ENCODE results near the gene ARPC5.

The ARPC5 gene

DNA sequence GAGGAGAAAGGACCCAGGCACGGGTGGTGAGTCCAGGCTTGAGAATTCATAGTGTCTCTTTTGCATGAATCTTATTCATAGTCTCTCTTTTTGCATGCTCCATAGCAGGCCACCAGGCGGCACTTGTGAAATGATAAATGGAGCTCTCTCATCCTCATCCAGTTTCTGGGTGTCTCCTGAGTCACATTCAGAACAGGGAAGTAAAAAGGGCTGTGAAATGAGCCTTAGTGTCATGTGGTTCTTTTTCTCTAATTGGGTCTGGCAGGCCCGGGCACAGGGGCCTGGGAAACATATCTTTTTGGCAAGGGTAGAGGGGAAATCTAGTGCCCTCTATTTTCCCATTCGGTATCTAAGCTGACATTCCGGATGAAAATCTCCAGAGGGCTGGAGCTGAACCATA, 26.3 kb downstream of the ARPC5 start:
- FAIRE-seq = no peak

DNA sequence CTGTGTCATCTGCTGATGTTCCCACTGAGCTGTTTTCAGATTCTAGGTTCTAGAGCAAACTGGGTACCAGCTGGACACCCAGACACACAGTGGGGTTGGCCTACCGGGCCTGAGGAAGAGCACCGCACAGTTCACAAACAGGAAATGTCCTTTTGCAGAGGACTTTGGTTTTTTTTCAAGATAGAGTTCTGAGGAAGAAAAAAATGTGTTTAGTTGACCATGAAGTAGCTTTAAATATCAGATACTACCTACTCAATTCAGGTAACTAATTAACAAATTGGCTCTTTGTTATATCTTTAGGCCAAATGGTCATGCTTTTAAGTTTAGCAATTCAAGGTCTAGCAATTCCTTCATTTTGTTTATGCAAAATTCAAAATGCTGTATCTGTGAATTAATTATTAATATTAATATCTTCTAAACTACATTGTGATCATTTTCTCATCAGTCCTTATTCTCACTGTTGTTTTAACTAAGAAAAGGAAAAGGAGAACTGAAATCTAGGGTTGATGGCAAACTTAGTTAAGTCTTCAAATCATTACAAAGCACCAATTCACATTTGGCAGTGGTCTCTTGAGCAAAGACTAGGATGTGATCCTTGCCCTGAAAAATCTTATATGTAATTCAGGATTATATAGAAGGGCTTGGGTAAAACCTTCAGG, 28.1 kb downstream of the ARPC5 start:
- no peak for FAIRE-seq

DNA sequence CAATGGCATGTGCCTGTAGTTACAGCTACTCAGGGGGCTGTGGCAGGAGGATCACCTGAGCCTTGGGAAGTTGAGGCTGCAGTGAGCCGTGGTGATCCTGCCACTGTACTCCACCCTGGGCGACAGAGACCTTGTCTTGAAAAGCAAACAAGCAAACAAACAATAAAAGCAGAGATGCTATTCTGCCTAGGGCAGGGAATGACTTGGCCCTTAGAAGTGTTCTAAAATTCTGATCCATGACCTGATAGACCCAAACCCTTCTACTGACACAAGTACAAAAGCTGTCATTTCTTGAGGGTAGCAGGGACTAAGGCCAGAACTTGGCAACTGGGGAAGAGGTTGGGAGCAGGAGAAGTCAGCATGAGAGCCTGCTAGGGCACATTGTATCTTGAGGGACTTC, 29.7 kb downstream of the ARPC5 start:
- no peak for FAIRE-seq

GRCh38 chr1:183604815-183605214, 30.8 kb downstream of the ARPC5 start:
- no peak for FAIRE-seq

- no peak for FAIRE-seq
Measured at GRCh38 chr1:183604038-183604808, 31.4 kb downstream of the ARPC5 start.

- no peak for FAIRE-seq
Measured at GRCh38 chr1:183602510-183602909, 33.1 kb downstream of the ARPC5 start.

DNA sequence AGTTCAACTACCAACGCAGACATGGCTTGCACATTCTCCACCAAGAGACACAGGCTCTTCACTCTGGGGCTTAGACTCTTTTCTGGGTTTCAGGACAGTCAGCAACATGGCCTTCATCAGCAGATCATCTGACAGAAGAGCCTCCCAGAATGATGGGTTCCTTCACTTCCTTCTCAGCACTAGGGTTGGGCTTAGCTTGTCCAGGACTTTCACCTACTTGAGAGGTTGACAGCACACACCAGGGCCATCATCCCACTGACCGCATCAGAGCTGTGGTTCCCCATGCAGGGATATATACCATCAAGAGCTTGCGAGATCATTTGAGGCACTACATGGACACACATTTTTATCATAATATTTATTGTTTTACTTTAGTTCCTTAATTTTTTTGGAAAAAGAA, 34.9 kb downstream of the ARPC5 start:
- FAIRE-seq = no peak

DNA sequence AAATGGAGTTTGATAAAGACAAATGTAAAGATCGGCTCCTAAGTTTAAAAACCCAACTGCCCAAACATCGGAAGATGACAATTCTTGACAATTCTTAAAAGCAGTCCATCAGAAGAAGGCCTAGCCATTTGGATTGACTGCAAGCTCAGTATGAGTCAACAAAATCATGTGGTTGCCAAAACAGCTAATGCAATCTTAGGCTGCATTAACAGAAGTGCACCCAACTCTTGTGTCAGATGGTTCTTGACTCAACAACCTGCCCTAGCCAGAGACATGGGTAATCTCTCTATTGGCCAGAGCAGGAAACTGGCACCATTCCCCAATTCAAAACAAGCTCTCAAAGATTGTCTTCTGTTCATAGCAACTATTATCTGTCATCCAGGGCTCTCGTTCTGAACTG, 35.4 kb downstream of the ARPC5 start:
- no peak for FAIRE-seq

DNA sequence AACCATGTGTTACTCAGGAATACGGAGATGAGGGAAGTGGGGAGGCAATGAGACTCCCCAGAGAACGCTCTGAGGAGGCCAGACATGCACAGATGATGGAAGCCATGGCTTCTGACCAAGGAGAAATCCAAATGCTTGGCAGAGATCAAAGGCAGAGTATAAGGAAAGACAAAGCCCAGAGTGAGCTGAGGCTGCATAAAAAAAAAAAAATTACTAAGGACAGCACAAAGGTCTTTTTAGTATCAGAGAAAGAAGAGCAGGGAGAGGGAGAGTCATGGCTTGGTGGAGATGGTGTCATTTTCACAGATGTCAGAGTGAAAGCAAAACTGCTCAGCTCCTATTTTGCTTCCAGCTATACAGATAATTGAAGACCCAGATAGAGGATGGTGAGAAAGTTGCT, 37.2 kb downstream of the ARPC5 start:
- no peak for FAIRE-seq

- FAIRE-seq = no peak
Measured at GRCh38 chr1:183597656-183598347, 37.8 kb downstream of the ARPC5 start.

DNA sequence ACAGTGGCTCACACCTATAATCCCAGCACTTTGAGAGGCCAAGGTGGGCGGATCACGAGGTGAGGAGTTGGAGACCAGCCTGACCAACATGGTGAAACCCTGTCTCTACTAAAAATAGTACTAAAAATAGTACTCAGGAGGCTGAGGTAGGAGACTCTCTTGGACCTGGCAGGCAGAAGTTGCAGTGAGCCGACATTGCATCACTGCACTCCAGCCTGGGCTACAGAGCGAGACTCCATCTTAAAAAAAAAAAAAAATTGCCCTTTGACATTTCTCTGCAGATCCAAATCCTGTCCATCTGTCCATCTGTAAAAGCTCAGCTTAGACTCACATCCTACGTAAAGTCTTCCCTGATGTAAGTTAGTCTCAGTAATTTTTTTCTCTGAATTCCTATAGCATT, 39.1 kb downstream of the ARPC5 start:
- no peak for FAIRE-seq

DNA sequence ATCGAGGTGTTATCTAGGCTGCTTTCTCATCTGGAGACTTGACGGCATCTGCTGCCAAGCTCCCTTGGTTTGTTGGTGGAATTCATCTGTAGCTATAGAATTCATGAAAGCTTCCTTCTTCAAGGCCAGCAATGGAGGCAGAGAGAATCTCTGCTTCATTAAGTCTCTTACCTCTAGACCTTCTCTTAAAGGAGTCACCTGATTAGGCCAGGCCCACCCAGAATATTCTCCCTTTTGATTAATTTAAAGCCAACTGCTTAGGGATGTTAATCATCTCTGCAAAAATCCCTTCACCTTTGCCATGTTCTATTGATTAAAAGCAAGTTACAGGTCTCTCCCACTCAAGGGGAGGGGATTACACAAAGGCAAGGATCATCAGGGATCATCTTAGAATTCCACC, 40.0 kb downstream of the ARPC5 start:
- FAIRE-seq = no peak

DNA sequence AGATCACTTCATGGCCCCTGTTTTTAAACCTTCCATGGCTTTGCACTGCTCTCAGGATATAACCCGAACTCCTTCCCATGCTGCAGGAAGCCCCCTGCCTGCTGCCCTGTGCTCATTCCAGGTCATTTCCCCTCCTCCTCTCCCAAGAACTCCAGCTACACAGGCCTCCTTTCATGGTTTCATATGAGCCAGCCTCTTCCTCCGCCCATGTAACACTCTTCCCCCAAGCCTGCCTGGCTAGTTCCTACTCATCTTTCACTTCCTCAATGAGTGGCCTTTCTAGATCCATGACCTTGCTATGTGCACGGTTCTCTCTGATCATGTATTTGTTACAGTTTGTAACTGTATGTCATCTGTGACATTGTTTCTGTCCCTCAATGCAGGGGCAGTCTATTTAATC, 42.2 kb downstream of the ARPC5 start:
- no peak for FAIRE-seq

GRCh38 chr1:183592733-183593132, 42.9 kb downstream of the ARPC5 start:
- FAIRE-seq = no peak

DNA sequence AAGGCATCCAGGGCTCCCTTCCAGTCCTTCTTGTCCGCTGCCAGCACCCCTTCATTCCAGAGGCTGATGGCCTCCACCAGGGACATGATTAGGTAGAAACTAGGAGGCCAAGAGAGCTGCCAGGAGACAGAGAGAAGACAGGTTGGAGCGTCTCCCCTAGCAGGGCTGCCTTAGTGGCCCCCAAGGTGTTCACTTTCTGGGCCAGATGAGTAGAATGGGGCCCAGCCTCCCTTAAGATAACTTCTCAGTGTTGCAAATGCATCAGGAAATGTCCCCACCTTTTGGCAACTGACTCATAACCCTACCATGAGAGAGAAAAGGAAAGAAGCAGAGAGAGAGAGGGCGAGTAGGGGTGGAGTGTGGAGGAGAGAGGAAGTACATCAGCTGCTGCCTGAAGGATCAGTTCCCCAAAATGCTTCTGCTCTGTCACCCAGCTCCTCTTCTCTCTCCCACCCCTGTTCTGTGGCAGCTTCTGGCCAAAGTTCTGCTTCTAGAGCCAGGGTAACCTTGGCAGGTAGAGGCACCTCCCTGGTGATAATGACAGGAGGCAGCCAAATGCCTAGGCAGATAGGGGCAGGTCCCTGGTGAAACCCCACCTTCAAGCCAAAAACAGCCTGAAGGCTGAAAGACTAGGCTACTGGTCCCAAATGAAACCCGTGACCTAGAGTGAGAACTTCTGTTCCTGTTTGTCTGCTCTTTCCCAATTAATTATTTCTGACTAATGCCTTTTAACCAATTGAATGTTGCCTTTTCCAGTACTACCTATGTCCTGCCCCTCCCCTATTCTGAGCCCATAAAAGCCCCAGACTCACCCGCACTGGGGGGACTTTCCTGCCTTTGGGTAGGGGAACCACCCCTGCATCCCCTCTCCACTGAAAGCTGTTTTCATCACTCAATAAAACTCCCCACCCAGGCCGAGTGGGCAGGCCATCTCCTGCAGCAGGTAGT, 45.1 kb downstream of the ARPC5 start, which contains the start of gene NCF2:
TSS of gene NCF2 (minus strand) at position 216 of the 948 bp plus-strand sequence. CDS start at position 86, 130 bp downstream.
- FAIRE-seq = no peak

GRCh38 chr1:183589874-183590243, 45.7 kb downstream of the ARPC5 start:
- FAIRE-seq = no peak

GRCh38 chr1:183589384-183589783, 46.2 kb downstream of the ARPC5 start:
- FAIRE-seq = no peak

GRCh38 chr1:183588827-183589226, 46.8 kb downstream of the ARPC5 start:
- FAIRE-seq = no peak

- no peak for FAIRE-seq
Measured at GRCh38 chr1:183586926-183587325, 48.7 kb downstream of the ARPC5 start.

- no peak for FAIRE-seq
Measured at GRCh38 chr1:183586455-183586854, 49.1 kb downstream of the ARPC5 start.

GRCh38 chr1:183585038-183585437, 50.5 kb downstream of the ARPC5 start:
- no peak for FAIRE-seq

DNA sequence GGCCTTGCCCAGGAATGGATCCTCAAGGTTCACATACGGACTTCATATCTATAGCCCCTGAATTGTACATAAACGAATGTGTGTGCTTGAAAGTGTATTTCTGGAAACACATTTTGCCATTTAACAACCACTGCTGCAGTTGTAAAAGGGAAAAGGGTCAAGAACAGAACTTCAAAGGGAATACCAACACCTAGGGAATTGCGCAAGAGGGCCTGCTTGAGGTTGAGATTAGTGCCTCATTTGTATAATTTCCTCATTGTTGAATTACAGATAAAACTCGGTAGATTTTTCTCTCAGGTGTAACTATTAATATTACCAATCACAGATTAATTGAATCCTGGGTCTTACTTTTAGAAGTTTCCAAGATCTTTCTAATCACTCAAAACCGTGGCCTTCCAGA, 51.4 kb downstream of the ARPC5 start:
- no peak for FAIRE-seq

DNA sequence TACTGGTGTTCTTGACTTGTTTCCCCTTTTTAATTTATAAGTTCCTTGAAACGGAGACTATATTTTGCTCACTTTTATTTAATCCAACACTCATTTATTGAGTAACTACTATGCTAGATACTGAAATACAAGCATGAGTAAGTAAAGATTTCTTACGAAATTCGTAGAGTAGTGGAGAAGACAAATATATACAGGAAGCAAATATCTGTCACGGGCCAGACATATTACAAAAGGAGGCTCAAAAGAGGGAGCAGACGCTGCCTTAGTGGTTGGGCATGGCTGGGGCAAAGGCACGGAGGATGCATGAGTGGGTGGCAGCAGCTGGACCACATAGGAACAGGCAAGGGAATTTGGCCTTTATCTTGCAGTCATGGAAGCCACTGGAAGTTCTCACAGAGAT, 52.1 kb downstream of the ARPC5 start:
- no peak for FAIRE-seq

Measured in TTC549 (cell line).